GOT3 (cell line): ENCODE measurements around the gene MON2.
"Not testable (repeated sequence)": the region's sequence is repeated elsewhere in the genome, so short reads cannot be mapped to it uniquely, and the experiment has no call there.

Source experiments
- DNase-seq: peaks from one replicate; lab custom pipeline; 2025; ENCODE audit warnings: mixed read lengths; lab: John Stamatoyannopoulos, UW

Gene MON2, protein sequence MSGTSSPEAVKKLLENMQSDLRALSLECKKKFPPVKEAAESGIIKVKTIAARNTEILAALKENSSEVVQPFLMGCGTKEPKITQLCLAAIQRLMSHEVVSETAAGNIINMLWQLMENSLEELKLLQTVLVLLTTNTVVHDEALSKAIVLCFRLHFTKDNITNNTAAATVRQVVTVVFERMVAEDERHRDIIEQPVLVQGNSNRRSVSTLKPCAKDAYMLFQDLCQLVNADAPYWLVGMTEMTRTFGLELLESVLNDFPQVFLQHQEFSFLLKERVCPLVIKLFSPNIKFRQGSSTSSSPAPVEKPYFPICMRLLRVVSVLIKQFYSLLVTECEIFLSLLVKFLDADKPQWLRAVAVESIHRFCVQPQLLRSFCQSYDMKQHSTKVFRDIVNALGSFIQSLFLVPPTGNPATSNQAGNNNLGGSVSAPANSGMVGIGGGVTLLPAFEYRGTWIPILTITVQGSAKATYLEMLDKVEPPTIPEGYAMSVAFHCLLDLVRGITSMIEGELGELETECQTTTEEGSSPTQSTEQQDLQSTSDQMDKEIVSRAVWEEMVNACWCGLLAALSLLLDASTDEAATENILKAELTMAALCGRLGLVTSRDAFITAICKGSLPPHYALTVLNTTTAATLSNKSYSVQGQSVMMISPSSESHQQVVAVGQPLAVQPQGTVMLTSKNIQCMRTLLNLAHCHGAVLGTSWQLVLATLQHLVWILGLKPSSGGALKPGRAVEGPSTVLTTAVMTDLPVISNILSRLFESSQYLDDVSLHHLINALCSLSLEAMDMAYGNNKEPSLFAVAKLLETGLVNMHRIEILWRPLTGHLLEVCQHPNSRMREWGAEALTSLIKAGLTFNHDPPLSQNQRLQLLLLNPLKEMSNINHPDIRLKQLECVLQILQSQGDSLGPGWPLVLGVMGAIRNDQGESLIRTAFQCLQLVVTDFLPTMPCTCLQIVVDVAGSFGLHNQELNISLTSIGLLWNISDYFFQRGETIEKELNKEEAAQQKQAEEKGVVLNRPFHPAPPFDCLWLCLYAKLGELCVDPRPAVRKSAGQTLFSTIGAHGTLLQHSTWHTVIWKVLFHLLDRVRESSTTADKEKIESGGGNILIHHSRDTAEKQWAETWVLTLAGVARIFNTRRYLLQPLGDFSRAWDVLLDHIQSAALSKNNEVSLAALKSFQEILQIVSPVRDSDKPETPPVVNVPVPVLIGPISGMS (N-terminal part only)

DNA sequence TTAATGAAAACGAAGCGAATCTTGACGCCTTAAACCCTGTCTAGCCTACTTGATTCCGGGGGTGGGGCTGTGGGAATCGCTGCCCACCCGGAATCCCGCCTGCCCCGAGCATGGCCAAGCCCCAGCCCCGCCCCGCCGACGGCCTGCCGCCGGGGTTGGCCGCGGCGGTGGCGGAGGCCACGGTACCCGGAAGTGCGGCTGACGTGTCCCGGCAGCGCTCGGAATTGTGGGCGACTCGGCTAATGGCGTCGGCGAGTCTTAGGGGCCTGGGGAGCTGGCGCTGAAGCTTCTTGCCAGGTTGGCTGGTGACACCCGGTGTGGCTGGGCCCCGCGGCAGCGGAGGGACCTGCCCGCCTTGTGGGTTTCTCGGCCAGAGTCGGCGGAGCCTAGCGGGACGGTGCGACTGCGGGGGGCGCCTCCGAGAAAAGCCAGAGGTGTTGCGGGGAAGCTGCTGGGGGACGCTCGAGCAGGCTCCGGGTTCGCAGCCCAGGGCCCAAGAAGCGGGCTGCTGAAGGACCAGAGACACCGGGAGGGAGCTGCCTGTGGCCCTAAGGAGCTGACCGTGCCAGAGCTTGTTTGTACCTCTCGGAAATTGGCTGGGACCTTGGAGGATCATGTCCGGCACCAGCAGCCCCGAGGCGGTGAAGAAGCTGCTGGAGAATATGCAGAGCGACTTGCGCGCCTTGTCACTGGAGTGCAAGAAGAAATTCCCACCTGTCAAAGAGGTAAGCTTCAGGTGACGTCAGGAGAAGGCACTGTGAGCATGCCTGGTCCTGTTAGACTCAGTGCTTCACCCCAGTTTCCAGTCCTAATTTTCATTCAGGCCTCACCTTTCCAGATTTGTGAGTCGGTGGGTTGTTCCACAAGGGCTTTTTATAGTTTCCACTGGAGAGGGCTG lies at the start of gene MON2:
MON2 (plus strand) TSS at position 233 of the 898 bp plus-strand sequence; CDS start at position 615, 382 bp downstream.
- DNase-seq = peak; percentile 9

DNA sequence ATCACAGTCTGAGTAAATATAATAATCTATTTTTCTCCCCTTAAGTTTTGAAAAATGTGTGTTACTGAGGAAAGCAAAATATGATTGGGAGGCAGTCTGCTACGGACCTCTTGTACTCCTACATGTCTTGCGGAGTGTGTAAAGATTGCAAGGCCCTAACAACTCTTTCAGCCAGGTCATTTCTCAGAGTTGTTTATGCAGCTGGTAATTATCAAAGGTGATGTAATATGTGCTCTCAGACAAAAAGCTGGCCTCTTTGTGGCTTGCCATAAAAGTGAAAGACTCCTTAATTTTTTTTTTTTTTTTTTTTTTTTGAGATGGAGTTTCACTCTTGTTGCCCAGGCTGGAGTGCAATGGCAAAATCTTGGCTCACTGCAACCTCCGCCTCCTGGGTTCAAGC lies 40.5 kb upstream of the MON2 start:
- DNase-seq = no peak

DNA sequence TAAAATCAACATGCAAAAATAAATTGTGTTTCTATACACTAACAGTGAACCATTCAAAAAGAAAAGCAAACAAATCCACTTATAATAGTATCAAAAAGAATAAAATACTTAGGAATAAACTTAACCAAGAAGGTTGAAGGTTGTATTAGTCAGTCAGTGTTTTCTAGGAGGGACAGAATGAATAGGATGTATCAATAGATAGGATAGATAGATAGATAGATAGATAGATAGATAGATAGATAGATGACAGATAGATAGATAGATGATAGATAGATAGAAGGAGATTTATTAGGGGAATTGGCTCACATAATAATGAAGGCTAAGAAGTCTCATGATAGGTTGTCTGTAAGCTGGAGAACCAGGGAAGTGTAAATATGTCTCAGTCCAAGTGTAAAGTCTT lies 37.2 kb upstream of the MON2 start:
- DNase-seq = no peak

DNA sequence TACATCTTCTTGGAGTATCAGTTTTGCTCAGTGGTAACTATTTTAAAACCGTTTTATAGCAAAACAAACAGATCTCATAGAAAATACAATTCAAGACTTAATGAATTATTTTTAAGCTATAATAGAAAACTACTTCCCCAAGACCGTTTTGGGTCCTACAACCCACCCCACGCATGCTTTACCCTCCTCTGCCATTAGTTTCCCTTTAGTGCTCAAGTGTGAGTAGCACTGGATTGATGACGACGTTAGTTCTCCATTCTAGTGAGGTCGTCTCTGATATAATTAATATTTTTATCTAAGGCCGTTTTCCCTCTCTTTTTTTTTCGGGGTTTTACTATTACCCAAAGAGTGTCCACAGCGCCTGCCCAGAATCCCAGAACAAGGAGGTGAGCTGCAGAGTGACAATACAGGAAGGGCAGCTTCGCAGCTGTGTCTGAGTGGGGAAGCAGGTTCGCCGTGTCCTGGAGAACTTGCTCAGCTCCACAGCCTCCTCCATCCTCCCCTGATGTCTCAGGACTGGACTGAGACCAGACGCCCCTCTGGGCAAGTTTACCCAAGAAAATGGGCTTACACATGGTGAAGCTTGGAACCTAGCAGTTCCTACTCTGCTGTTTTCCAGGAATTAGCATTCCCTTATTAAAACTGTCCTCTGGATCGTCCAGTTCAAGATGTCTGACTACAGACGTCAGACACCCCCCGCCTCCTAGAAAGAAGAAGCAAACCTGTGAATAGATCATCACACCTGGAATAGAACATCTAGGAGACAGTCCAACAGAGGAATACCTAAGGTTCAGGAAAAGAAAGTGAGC lies 31.9 kb upstream of the MON2 start:
- DNase-seq = no peak

DNA sequence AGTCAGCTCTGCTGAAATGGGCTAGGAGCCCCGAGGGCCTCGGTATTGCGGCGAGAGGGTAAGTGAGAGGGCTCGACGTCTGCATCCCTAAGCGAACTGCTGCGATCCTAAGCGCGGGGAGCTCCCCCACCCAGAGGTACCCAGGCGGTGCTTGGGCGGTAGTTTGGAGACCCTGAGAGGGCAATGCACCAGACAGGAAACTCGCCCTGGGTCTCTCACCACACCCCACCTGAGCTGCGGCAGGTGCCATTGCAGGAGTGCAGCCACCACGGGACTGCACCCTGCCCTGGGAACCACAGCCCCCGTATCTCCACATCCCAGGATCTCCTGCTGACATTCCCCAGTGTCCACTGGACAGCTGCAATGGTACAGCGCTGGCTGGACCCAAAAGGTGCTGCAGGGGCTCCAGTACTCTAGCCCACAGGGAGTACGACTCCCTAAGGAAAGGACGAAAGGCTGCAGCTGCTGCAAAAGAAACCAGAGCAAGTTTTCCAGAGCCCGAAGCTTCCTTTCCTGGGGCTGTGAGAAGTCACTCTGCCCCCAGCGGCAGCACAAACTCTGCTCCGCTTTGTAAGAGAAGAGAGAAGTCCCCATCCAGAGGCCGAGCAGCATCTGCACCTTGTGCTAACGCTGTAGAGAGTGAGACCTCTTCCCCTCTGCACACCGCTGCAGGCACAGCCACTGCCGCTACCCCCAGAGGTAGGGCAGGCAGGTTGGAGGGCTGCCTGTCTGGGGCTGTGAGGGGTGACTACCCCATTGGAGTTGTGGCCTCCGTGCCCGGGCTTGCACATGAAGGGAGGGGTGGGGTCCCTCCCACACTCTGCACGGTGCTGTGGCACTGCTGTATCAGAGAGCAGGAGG lies 31.1 kb upstream of the MON2 start:
- no peak for DNase-seq

DNA sequence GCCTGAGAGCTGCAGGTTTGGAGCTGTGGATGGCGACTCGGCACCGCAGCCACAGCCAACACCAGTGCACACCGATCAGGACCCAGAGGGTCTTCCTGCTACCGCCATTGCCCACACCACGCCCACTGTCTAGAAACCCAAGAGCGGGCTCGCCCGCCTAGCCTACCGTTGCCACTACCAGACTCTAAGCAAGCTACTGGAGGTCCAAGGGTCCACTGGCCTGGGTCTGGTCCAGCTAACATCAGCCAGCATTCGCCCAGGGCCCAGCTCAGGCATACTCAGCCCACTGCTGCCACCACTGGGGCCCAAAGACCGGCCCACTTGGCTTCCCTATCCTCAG lies 30.5 kb upstream of the MON2 start:
- no peak for DNase-seq

DNA sequence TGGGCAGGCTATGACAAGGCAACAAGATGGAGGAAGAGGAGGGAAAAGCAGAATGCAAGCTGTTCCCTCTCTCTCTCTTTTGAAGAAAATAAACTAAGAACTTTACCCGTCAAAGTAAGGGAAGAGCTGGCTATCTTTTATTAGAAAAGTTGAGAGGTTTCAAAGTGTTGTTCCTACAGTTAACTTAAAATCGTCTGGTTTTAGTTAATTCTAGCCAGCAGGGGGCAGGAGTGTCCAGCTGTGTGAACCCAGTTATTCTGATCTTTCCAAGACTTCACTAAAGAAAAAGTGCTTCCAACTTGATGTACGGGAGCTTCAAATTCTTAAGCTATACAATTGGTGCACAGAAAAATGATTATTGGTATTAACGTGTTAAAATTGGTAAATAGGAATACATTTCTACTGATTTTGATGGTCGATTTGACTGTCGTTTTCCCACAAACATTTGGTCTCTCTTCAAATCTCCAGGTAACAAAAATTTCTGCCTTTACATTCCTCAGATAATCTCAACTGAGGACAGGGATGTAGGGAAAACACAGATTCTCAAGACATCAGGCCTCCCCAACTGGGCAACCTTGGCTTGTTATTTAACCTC lies 28.4 kb upstream of the MON2 start:
- no peak for DNase-seq

DNA sequence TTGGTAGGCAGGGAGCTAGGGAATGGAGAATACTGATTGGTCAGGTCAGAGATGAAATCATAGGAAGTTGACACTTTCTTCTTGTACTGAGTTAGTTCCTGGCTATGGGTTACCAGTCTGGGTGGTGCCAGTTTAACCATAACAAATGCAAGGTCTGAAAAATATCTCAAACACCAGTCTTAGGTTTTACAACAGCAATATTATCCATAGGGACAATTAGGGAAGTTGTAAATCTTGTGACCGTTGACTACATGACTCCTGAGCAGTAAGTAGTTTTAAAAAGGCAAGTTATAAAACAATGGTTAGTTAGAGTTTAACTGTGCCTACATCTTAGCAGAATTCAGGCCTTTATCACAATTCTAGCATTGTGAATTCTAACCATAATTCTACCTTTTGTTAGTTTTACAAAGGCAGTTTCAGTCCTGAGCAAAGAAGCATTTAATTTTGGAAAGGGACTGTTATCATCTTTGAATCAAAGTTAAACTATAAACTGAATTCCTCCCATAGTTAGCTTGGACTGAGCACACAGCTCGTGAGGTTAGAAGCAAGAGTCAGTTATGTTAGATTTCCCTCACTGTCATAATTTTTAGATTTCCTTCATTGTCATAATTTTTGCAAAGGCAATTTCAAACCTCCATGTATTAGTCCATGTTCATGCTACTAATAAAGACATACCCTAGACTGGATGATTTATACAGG lies 19.7 kb upstream of the MON2 start:
- DNase-seq = no peak

DNA sequence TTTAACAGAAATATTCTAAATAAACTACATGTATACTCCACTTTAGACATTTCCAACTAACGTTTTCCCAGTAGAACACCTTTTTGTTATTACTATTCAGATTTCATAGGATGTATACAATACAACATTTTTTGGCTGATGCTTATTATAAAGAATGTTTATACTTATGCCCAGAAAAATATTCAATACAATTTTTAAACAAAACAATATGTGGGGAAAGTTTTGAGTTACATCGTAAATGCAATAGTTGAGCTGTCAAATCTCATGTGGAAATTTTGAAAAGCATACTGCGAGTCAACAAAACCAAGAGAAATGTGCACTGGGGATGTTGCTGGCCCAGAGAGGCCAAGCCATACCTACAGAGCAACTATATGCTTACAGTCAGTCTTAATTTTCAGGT lies 18.2 kb upstream of the MON2 start:
- DNase-seq = no peak

DNA sequence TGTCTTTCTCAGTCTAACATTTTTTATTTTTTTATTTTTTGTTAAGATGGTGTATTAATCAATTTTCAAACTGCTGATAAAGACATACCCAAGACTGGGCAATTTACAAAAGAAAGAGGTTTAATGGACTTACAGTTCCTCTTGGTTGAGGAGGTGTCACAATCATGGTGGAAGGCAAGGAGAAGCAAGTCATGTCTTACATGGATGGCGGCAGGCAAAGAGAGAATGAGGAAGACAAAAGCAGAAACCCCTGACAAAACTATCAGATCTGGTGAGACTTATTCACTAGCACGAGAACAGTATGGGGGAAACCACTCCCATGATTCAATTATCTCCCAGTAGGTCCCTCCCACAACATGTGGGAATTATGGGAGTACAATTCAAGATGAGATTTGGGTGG lies 11.2 kb upstream of the MON2 start:
- not testable (repeated sequence) for DNase-seq

DNA sequence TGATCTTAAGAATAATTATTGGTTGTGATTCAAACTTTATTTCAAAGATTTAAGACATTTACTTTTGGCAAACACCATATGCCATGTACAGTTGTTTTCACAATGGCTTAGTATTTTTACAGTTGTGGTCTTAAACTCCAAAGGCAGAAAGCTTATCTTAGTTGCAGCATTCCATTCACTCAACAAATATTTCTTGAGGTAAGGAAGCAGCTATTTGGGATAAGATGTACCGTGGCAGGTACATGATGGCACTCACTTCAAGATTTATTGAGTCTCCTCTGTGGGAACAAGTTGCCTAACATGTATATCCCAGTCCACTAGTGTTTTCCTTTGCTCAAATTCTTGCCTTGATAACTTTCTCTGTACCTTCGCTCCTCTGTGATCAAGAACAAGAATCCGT lies 8.0 kb upstream of the MON2 start:
- no peak for DNase-seq

DNA sequence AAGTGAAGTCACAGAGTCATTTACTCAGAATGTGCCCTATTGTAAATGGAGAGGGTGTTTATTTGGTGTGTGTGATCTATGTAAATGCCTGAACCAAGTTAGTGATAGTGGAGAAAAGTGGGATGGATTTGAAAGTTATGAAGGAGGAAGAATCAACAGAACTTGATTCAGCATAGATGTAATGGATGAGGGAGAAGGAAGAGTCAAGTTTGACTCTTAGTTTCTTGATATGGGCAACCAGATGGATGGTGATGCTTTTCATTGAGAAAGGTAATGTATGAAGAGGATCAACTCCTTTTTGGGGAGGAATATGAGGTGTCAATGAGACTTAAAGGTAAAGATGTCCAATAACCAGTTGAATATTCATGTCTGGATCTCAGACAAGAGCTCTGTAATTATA lies 6.7 kb upstream of the MON2 start:
- DNase-seq = no peak

DNA sequence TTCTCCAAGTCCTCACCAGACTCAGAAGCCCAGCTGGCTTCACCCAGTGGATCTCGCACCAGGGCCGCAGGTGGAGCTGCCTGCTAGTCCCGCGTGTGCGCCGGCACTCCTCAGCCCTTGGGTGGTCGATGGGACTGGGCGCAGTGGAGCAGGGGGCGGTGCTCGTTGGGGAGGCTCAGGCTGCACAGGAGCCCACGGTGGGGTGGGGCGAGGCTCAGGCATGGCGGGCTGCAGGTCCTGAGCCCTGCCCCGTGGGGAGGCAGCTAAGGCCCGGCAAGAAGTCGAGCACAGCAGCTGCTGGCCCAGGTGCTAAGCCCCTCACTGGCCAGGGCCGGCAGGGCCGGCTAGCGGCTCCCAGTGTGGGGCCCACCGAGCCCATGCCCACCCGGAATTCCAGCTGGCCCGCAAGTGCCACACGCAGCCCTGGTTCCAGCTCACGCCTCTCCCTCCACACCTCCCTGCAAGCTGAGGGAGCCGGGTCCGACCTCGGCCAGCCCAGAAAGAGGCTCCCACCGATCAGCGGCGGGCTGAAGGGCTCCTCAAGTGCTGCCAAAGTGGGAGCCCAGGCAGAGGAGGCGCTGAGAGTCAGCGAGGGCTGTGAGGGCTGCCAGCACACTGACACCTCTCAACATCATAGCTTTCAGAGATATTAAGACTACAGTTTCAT lies 5.3 kb upstream of the MON2 start:
- not testable (repeated sequence) for DNase-seq

DNA sequence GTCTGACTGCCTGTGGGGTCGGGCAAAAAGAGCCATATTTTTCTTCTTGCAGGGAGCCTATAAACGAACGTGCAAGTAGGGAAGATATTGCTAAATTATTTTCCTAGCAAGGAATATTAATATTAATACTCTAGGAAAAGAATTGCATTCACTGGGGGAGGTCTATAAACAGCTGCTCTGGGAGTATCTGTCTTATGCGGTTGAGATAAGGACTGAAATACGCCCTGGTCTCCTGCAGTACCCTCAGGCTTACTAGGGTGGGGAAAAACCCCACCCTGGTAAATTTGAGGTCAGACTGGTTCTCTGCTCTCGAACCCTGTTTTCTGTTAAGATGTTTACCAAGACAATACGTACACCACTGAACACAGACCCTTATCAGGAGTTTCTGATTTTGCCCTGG lies 3.4 kb upstream of the MON2 start:
- DNase-seq = not testable (repeated sequence)

DNA sequence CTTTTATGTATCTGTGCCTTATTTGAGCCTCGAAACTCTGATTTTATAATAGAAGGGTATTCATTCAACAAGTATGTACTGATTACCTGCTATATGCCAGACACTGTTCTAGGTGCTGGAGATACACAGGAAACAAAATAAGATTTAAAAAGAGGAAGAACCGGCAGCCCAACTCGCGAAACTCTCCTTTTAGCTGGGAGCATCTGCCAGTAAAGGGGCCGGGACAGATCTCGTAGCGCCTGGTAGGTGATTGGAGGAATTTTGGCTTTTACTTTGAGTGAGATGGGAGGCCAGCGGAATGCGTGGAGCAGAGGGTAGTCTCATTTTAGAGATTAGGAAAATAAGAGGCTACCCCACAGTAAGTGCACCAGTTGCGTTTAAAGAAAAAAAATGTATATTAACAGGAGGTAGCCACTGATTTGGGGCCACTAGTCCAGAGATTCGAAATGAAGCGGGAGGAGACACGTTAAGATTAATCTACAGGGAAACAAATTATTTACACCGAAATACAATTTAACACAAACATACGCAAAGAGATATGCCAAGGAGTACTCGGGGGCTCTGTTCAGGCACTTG lies 520 bp upstream of the MON2 start:
- no peak for DNase-seq

DNA sequence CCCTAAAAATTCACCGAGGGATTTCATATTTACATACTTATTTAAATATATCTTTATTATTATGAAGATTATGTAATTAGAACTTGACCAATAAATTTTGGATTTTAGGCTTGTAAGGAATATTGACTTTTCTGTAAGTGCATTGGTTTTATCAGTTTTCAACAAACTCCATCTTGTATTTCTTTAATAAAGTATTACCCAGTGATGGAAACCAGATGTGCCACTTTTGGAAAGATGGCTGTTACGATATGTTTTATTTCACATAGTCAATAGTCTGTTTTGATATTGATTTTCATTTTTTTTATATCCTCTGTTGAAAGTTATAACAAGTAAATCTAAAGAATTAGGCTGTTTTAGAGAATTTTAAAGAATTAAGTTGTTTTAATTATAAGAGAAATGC lies 1.8 kb downstream of the MON2 start:
- DNase-seq = no peak

DNA sequence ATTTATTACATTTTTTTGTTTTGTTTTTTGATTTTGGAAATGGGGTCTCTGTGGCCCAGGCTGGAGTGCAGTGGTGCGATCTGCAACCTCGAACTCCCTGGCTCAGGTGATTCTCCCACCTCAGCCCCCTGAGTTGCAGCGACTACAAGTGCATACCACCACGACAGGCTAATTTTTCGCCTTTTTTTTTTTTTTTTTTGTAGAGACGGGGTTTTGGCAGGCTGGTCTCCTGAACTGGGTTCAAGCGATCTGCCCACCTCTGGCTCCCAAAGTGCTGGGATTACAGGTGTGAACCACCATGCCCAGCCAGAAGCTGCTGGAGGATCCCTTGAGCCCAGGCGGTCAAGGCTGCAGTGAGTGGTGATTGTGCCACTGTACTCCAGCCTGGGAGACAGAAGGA lies 2.3 kb downstream of the MON2 start:
- no peak for DNase-seq

DNA sequence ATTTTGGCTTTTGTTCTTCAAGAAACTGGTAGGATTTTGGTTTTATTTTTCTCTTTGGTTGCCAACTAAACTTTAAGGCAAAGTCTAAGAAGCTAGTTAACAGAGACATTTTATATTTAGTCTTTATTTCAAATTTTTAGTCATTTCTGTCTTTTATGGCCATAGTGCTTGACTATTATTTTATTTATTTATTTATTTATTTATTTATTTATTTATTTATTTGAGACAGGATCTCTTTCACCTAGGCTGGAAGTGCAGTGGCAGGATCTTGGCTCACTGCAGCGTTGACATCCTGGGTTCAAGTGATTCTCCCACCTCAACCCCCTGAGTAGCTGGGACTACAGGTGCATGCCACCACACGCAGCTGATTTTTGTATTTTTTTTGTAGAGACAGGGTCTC lies 3.1 kb downstream of the MON2 start:
- DNase-seq = no peak
